Activated naive CD8-positive, alpha-beta T cell (primary cell): ENCODE data around the gene ARSG.

Source experiments
- H3K27ac Mint-ChIP-seq: one replicate; pipeline ENCODE4 v1.8.0; 2021; ENCODE audit warnings: mixed read lengths
- H3K27me3 Mint-ChIP-seq: one replicate; pipeline ENCODE4 v1.8.0; 2021; ENCODE audit warnings: mixed read lengths
- H3K36me3 Mint-ChIP-seq: one replicate; pipeline ENCODE4 v1.8.0; 2021; ENCODE audit warnings: mixed read lengths
- H3K4me1 Mint-ChIP-seq: one replicate; pipeline ENCODE4 v1.8.0; 2021; ENCODE audit warnings: low read depth, mixed read lengths
- H3K4me3 Mint-ChIP-seq: one replicate; pipeline ENCODE4 v1.8.0; 2021; ENCODE audit warnings: mild to moderate bottlenecking, mixed read lengths
- H3K9me3 Mint-ChIP-seq: one replicate; pipeline ENCODE4 v1.8.0; 2021; ENCODE audit warnings: low read depth, mixed read lengths

ARSG gene

DNA sequence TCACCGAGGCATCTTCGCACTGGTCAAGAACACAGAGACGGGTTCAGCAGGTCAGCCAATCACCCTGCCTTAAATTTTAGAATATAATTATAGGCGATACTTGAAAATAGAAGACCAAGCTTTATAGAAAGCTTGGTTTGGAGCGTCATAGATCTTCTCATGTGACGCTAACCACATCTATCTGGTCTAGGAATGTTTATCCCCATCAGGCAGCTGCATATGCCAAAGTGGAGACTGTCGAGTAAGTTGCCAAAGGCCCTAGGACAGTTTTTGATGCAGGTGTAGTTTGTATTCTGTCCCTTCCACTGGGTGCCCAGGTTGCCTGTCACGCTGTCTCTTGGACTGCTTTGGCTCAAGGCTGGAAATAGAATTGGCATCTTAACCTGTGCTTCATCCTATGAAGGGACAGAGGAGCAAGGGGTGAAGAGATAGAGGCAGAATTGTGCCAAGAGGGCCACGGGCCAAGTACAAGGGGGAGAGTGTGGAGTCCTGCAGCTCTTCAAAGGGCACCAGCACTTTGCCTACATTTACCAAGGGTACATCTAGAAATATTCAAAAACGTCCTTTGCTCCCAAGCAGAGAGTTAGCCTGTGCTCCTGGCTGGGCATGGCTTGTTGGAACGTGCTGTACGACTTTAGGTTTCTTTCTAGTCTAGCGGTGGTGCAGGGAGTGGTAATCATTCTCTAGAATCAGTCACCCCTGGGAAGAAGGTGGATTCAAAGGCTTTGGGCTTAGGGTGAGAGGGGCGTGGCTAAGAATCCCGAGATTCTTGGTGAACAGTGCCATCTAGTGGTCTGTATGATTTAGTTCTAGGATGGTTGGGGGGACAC lies 171.3 kb downstream of the ARSG start:
- Mint-ChIP-seq H3K4me1 (peaks cover 41% of the 10 kb centered on the region), H3K27me3 (no peaks in the 10 kb centered on the region), H3K36me3 (no peaks in the 10 kb centered on the region), H3K4me3 (no peak overlapping the region), H3K27ac (no peak overlapping the region), H3K9me3 (no peaks in the 10 kb centered on the region)

DNA sequence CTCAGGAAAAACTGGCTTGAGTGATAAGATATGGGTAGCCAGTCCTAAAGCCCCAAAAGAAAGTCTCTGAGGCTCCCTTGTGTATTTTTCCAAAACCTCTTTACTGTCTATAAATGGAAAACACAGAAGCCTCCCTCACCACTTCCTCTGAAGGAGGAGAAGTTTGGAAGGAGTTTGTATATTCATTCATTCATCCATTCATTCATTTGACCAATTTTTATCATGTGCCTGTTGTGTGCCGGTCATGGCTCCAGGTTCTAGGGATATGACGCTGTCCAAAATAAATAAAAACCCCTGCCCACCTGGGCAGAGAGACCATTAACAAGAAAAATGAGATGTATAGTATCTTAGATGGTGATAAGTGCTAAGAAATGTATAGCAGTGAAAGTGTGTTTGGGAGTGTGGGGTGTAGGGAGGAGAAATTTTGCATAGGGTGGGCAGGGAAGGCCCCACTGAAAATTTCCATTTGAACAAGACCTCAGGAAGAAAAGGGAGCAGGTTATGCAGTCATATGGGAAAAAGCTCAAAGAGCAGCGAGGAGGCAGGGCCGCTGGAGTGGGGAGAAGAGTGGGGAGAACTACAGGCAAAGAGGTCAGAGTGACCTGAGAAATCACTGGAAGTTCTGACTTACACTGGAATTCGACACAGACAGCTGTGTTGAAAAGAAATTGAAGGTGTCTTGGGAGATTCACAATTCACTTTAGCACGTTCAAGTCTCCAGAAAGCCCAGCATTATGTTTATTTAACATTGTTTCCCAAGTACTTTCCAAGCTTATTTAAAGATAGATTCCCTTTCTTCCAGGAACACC lies 172.1 kb downstream of the ARSG start:
- H3K27me3 Mint-ChIP-seq: no peaks in the 10 kb centered on the region
- no peaks in the 10 kb centered on the region for H3K9me3 Mint-ChIP-seq
- H3K4me1 Mint-ChIP-seq: peaks cover 36% of the 10 kb centered on the region
- H3K4me3 Mint-ChIP-seq: no peak overlapping the region
- no peaks in the 10 kb centered on the region for H3K36me3 Mint-ChIP-seq
- H3K27ac Mint-ChIP-seq: no peak overlapping the region

DNA sequence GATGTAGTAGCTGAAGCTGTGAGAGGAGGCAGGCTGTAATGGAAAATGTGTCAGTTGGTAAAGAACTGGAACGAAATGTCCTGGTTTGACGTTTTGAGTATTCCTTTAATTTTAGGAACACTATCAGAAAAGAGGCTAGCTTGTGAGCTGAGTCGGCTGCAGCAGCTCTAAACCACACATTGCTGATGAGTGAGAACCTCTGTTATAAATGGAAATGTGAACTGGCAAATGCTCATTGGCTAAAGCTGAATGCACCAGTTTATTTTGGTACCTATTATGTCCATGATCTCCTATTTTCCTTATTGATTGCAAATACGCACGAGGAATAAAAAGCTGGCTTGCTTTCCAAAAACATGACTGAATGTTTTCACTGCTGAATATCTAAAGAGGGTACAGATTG lies 177.0 kb downstream of the ARSG start:
- H3K27ac Mint-ChIP-seq: no peak overlapping the region
- H3K36me3 Mint-ChIP-seq: no peaks in the 10 kb centered on the region
- no peaks in the 10 kb centered on the region for H3K9me3 Mint-ChIP-seq
- peaks cover 2% of the 10 kb centered on the region for H3K27me3 Mint-ChIP-seq
- no peaks in the 10 kb centered on the region for H3K4me1 Mint-ChIP-seq
- no peak overlapping the region for H3K4me3 Mint-ChIP-seq

DNA sequence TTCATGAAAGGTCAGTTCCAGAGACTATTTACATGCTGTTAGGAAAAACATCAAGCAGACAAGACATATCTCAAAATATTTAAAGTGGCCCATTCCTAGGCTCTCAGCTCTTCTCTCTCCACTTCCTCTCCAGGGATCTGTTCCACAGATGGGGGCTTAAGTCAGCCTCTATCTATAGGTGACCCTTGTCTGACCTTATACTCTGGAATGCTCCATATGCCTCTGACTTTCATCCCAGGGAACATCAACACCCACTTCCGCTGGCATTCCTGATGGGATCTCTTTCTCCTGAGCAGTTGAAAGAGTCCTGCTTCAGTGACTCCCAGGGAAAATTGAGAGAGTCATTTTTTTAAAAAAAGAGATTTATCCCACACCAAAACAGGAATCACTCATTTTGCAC lies 177.5 kb downstream of the ARSG start:
- Mint-ChIP-seq H3K27me3 (peaks cover 2% of the 10 kb centered on the region), H3K4me3 (no peak overlapping the region), H3K27ac (no peak overlapping the region), H3K9me3 (no peaks in the 10 kb centered on the region), H3K36me3 (no peaks in the 10 kb centered on the region), H3K4me1 (no peaks in the 10 kb centered on the region)
